ENCODE measurements around the gene AP1G1.
"Not testable (repeated sequence)": the region's sequence is repeated elsewhere in the genome, so short reads cannot be mapped to it uniquely, and the experiment has no call there.

The AP1G1 gene

GRCh38 chr16:71807905-71808592 lies 585 bp downstream of the AP1G1 start:
- peak; percentile 52 for DNase-seq

- no peak for DNase-seq
Observed at GRCh38 chr16:71803305-71803690, 5.3 kb downstream of the AP1G1 start.

GRCh38 chr16:71796501-71797097 lies 12.0 kb downstream of the AP1G1 start:
- no peak for DNase-seq

GRCh38 chr16:71794943-71795342 lies 13.7 kb downstream of the AP1G1 start:
- DNase-seq: no peak

GRCh38 chr16:71794018-71794417 lies 14.6 kb downstream of the AP1G1 start:
- no peak for DNase-seq

- no peak for DNase-seq
Observed at GRCh38 chr16:71792176-71792575, 16.5 kb downstream of the AP1G1 start.

- DNase-seq: not testable (repeated sequence)
Observed at GRCh38 chr16:71790329-71790728, 18.3 kb downstream of the AP1G1 start.

- DNase-seq: no peak
Observed at GRCh38 chr16:71789136-71789535, 19.5 kb downstream of the AP1G1 start.

GRCh38 chr16:71788578-71788977 lies 20.1 kb downstream of the AP1G1 start:
- no peak for DNase-seq

GRCh38 chr16:71785143-71785542 lies 23.5 kb downstream of the AP1G1 start:
- DNase-seq: not testable (repeated sequence)

GRCh38 chr16:71784093-71784492 lies 24.5 kb downstream of the AP1G1 start:
- no peak for DNase-seq

- DNase-seq: no peak
Observed at GRCh38 chr16:71781741-71782140, 26.9 kb downstream of the AP1G1 start.

- DNase-seq: no peak
Observed at GRCh38 chr16:71780521-71781089, 28.0 kb downstream of the AP1G1 start.

GRCh38 chr16:71778780-71779179 lies 29.9 kb downstream of the AP1G1 start:
- DNase-seq: no peak

GRCh38 chr16:71777329-71777728 lies 31.3 kb downstream of the AP1G1 start:
- no peak for DNase-seq

GRCh38 chr16:71775949-71776348 lies 32.7 kb downstream of the AP1G1 start:
- no peak for DNase-seq

- DNase-seq: no peak
Observed at GRCh38 chr16:71771571-71771970, 37.1 kb downstream of the AP1G1 start.

- DNase-seq: no peak
Observed at GRCh38 chr16:71769222-71769621, 39.4 kb downstream of the AP1G1 start.

- DNase-seq: no peak
Observed at GRCh38 chr16:71767060-71767900, 41.4 kb downstream of the AP1G1 start.

- no peak for DNase-seq
Observed at GRCh38 chr16:71762186-71762585, 46.4 kb downstream of the AP1G1 start.

GRCh38 chr16:71761097-71761496 lies 47.5 kb downstream of the AP1G1 start:
- DNase-seq: no peak

GRCh38 chr16:71758293-71758760 lies 50.3 kb downstream of the AP1G1 start:
- no peak for DNase-seq

GRCh38 chr16:71754652-71755051 lies 54.0 kb downstream of the AP1G1 start:
- no peak for DNase-seq

All from stimulated activated CD4-positive, alpha-beta T cell treated with anti-CD3 and anti-CD28 coated beads, Interleukin-1b, Interleukin-23, amount 100 ng/mL, for 48 hours (primary cell).